ENCODE measurements around the gene ZNF148. TPM values are rescaled to one million over a fixed set of nuclear protein-coding genes. Genes with fewer than 3 reads are reported as not detected.
"Not testable (repeated sequence)": the region's sequence is repeated elsewhere in the genome, so short reads cannot be mapped to it uniquely, and the experiment has no call there.

ZNF148 gene
- total RNA-seq, 6 experiments from 2014 or later: 14.3 to 22.6 (median 20.4) TPM

DNA sequence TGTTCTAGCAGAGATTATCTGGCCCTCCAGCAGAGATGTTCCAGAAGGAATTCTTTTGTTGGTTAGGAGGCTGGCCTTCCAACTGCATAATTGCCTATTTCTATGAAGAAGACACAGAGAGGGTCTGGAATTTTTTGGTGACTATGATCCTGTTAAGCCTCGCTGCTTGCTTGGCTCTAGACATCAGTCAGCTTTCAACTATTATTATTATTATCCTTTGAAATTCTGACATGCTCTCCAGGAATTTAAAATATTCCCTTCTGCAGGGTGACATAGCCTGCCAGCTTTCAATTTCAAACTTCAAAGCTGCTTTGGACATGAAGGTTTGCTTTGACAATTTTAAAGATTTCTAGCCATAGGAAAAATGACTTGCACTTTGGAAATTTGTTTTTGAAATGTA is 26.3 kb upstream of the ZNF148 start:
- intact Hi-C loops (cut with DNase I): no loop called here

DNA sequence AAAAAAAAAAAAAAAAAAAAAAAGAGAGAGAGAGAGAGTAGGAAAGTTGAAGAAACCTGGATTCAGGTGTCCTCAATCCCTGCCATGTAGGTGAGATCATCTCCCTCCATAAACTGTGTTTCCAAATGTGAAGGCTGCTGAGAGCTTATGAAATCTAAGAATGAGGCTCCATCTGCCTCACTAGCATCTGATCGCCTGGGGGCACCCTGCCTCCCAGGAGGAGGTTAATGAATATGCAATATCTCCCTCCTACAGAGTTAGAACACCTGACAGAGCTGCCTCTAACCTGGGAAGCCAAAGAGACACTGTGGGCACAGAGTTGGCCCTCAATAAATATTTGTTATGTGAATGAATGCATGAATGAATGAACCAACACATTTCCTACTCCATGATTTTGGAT is 23.8 kb upstream of the ZNF148 start:
- ATAC-seq (peak in 1 of 4 donors; percentile 42), DNase-seq (no peak)
- no peak overlapping the region for H3K4me3 ChIP-seq
- no peaks in the 10 kb centered on the region for H3K36me3 ChIP-seq
- H3K27ac ChIP-seq: no peak overlapping the region
- H3K4me1 ChIP-seq: no peaks in the 10 kb centered on the region
- intact Hi-C loops (cut with DNase I): no loop called here
- TF ChIP-seq POLR2A (IDR thresholded peaks at IDR 0.05): no peak
- TF ChIP-seq, protein P1, sequence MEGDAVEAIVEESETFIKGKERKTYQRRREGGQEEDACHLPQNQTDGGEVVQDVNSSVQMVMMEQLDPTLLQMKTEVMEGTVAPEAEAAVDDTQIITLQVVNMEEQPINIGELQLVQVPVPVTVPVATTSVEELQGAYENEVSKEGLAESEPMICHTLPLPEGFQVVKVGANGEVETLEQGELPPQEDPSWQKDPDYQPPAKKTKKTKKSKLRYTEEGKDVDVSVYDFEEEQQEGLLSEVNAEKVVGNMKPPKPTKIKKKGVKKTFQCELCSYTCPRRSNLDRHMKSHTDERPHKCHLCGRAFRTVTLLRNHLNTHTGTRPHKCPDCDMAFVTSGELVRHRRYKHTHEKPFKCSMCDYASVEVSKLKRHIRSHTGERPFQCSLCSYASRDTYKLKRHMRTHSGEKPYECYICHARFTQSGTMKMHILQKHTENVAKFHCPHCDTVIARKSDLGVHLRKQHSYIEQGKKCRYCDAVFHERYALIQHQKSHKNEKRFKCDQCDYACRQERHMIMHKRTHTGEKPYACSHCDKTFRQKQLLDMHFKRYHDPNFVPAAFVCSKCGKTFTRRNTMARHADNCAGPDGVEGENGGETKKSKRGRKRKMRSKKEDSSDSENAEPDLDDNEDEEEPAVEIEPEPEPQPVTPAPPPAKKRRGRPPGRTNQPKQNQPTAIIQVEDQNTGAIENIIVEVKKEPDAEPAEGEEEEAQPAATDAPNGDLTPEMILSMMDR (IDR thresholded peaks at IDR 0.05): no peak
- H3K27me3 ChIP-seq: no peaks in the 10 kb centered on the region
- H3K9me3 ChIP-seq: no peaks in the 10 kb centered on the region
- WGBS (ENCODE audit: insufficient coverage, low coverage, low lambda C conversion rate, missing lambda C conversion rate): no CpG with 5 or more reads among the region's 1 CpG

More for the DNA sequence above, 26.3 kb upstream of the ZNF148 start:
- TF ChIP-seq, protein P1 (IDR thresholded peaks at IDR 0.05): no peak
- no peak for TF ChIP-seq POLR2A (IDR thresholded peaks at IDR 0.05)
- Histone ChIP-seq H3K36me3 (no peaks in the 10 kb centered on the region), H3K4me1 (no peaks in the 10 kb centered on the region), H3K9me3 (no peaks in the 10 kb centered on the region), H3K27me3 (no peaks in the 10 kb centered on the region), H3K4me3 (no peak overlapping the region), H3K27ac (no peak overlapping the region)
- WGBS (ENCODE audit: insufficient coverage, low coverage, low lambda C conversion rate, missing lambda C conversion rate): 100% methylated on average over 1 of the region's 1 CpG
- ATAC-seq: no peak
- DNase-seq: no peak

DNA sequence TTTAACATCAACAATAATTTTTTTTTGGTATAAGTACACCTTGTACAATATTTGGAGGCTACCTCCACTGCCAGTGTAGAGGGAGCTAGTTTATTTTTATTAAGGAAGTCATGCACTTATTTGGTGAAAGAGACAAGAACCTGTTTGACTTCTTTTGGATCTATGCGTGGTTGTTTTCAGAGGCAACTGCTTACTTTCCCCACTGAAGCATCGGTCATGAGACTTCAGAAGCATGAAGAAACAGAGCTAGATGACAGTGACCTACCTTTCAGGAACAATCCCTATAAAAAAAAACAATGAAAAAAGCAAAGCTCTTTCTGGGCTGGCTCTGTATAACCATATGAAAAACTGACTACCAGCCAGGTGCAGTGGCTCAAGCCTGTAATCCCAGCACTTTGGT is 20.0 kb upstream of the ZNF148 start:
- ATAC-seq (no peak), DNase-seq (no peak)
- Histone ChIP-seq H3K27ac (no peak overlapping the region), H3K27me3 (no peaks in the 10 kb centered on the region), H3K36me3 (no peaks in the 10 kb centered on the region), H3K4me3 (no peak overlapping the region), H3K4me1 (no peaks in the 10 kb centered on the region), H3K9me3 (no peaks in the 10 kb centered on the region)
- no peak for TF ChIP-seq POLR2A (IDR thresholded peaks at IDR 0.05)
- TF ChIP-seq, protein P1 (IDR thresholded peaks at IDR 0.05): no peak
- 94% methylated on average over 2 of the region's 2 CpGs for WGBS (ENCODE audit: insufficient coverage, low coverage, low lambda C conversion rate, missing lambda C conversion rate)
- intact Hi-C loops (cut with DNase I): no loop called here

DNA sequence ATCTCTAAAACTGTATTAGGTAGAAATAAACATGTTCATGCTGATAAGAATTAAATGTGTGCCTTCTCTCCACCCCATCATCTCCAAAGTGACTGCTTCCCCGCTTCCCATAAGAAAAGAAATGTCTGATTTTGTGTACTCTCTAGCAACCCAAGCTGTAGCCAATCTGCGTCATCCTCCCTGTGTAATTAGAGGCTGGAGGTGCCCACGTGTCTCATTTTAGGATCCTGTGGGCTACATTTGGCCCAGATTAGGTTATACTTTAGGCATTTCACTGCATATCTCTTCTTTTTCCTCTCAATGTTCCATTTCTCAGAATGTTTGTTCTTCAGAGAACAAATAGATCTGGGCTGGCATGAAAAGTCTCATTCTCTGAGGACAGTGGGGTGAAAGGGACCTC is 19.3 kb upstream of the ZNF148 start:
- ATAC-seq (no peak), DNase-seq (no peak)
- Histone ChIP-seq H3K27ac (no peak overlapping the region), H3K4me1 (no peaks in the 10 kb centered on the region), H3K36me3 (no peaks in the 10 kb centered on the region), H3K9me3 (no peaks in the 10 kb centered on the region), H3K27me3 (no peaks in the 10 kb centered on the region), H3K4me3 (no peak overlapping the region)
- no peak for TF ChIP-seq POLR2A (IDR thresholded peaks at IDR 0.05)
- TF ChIP-seq, protein P1 (IDR thresholded peaks at IDR 0.05): no peak
- WGBS (ENCODE audit: insufficient coverage, low coverage, low lambda C conversion rate, missing lambda C conversion rate): 83% methylated on average over 3 of the region's 3 CpGs
- intact Hi-C loops (cut with DNase I): no loop called here

DNA sequence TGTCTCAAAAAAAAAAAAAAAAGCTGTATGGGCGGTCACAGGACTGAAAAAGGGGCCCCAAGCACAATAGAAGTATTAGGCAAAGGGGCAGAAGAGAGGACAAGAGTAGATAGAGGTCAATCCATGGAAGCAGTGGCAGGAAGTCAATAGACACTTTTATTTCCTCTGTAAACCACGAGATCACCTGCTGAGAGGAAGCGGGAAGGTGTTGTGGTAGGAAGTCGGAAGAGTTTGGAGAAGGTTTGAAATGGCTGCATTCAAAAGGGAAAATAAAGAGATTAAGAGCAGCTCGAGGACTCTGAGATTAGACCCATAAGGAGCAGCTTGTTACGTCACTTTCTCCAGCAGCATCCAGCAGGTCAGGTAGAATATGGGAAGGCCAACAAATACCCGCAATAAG is 14.2 kb upstream of the ZNF148 start:
- intact Hi-C loops (cut with DNase I): no loop called here
- DNase-seq: no peak
- Histone ChIP-seq H3K27me3 (no peaks in the 10 kb centered on the region), H3K27ac (no peak overlapping the region), H3K9me3 (no peaks in the 10 kb centered on the region), H3K36me3 (no peaks in the 10 kb centered on the region), H3K4me1 (no peaks in the 10 kb centered on the region), H3K4me3 (no peak overlapping the region)
- 67% methylated on average over 7 of the region's 7 CpGs for WGBS (ENCODE audit: insufficient coverage, low coverage, low lambda C conversion rate, missing lambda C conversion rate)
- ATAC-seq: no peak
- TF ChIP-seq POLR2A (IDR thresholded peaks at IDR 0.05): no peak
- TF ChIP-seq, protein P1 (IDR thresholded peaks at IDR 0.05): no peak

DNA sequence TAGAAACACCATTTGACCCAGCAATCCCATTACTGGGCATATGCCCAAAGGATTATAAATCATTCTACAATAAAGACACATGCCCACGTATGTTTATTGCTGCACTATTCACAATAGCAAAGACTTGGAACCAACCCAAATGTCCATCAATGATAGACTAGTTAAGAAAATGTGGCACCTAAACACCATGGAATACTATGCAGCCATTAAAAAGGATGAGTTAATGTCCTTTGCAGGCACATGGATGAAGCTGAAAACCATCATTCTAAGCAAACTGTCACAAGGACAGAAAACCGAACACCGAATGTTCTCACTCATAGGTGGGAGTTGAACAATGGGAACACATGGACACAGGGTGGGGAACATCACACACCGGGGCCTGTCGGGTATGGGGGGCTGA is 13.2 kb upstream of the ZNF148 start:
- H3K27ac ChIP-seq; intact Hi-C loops (cut with DNase I); H3K27me3 ChIP-seq; DNase-seq; H3K4me1 ChIP-seq; H3K9me3 ChIP-seq; ATAC-seq; H3K36me3 ChIP-seq; H3K4me3 ChIP-seq: not testable (repeated sequence)
- WGBS (ENCODE audit: insufficient coverage, low coverage, low lambda C conversion rate, missing lambda C conversion rate): 92% methylated on average over 3 of the region's 5 CpGs
